NOMO-1 treated with DMSO at 0.1 percent for 48 hours (cell line): Measurements from ENCODE around the gene IKZF1.

Experiments
- DNase-seq: peaks from one replicate; lab custom pipeline; 2025; ENCODE audit not compliant: unreplicated experiment; lab: John Stamatoyannopoulos, UW

The IKZF1 gene

DNA sequence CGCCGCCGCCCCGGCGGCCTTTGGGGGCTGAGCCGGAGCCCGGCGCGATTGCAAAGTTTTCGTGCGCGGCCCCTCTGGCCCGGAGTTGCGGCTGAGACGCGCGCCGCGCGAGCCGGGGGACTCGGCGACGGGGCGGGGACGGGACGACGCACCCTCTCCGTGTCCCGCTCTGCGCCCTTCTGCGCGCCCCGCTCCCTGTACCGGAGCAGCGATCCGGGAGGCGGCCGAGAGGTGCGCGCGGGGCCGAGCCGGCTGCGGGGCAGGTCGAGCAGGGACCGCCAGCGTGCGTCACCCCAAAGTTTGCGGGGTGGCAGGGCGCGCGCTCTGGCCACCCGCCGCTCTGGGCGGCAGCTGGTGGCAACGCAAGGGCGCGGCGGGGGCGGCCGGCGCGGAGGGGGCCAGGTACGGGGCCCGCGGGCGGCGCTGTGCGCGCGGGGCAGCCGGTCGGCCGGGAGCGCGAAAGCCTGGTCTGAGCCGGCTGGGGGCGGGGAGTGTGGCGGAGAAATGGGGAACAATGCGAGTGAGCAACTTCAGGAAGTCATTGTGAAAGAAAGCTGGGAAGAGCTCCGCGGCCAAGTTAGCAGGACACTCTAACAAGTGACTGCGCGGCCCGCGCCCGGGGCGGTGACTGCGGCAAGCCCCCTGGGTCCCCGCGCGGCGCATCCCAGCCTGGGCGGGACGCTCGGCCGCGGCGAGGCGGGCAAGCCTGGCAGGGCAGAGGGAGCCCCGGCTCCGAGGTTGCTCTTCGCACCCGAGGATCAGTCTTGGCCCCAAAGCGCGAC lies at the start of gene IKZF1:
IKZF1 (plus strand) TSS at position 588 of the 782 bp plus-strand sequence. CDS start 14,346 bp downstream, outside the sequence.
- DNase-seq: peak; percentile 94

- DNase-seq: no peak
These were observed 42.9 kb upstream of the IKZF1 start for GRCh38 chr7:50261593-50261992.

DNA sequence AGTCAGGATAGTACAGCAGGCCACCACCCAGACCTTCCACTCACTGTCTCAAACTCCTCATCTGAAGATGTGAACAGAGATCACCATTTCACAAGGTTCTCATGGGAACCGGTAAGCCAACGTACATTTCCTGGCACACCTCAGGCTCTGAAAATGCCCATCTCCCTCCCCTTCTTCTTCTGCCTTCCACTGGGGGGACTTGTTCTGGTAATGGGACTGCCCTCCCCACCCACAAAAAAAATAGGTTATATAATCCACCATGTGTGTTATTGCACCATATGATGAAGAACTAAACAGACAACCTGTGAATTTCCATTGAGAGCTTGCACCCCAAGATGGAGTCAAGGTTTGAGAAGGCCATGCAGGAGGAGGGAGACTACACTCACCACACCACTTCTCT lies 42.1 kb upstream of the IKZF1 start:
- DNase-seq: no peak

- peak; percentile 59 for DNase-seq
These were observed 41.4 kb upstream of the IKZF1 start for GRCh38 chr7:50262916-50263690.

- peak; percentile 35 for DNase-seq
These were observed 39.6 kb upstream of the IKZF1 start for GRCh38 chr7:50264908-50265307.

- DNase-seq: no peak
These were observed 38.4 kb upstream of the IKZF1 start for GRCh38 chr7:50265968-50266634.

- peak; percentile 96 for DNase-seq
These were observed 37.7 kb upstream of the IKZF1 start for GRCh38 chr7:50266635-50267386.

- no peak for DNase-seq
These were observed 36.9 kb upstream of the IKZF1 start for GRCh38 chr7:50267525-50268041.

DNA sequence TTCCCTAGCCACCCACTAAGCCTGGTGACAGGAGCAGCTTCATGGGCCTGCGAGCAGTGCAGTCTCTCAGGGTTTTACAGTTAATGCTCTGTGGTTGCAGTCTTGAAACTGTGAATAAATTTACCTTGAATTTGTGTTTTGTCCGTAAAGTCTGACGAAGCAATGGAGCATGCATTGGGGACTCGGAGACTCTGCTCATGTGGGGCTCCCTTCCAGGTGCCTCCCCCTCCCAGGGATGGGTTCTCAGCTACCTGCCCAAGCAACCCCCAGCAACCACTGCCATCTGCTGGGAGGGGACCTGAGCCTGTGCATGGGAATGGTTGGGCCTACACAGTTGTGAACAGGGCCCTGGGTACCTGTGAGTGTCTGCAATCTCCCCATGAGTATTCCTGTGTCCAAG lies 36.3 kb upstream of the IKZF1 start:
- DNase-seq: no peak

GRCh38 chr7:50268990-50269389 lies 35.5 kb upstream of the IKZF1 start:
- DNase-seq: peak; percentile 32

- DNase-seq: no peak
These were observed 33.9 kb upstream of the IKZF1 start for GRCh38 chr7:50270531-50271018.

DNA sequence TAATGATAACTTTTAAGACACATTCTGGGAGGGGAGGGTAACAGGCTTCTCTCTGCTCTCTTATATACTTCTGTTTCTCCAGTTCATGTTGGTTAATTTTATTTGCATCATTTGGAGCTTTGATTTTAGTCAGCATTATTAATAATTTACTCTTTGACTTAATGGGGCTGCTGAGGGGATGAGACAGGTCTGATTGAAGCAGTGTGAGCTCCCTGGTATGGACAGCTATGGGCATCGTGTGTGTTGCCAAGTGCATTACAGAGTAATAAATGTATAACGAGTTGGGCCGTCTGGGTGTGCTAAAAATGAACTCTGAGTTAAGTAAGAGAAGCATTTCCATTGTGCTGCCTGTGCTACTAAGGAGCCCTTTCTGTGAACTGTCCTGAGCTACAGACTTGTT lies 31.7 kb upstream of the IKZF1 start:
- DNase-seq: no peak

DNA sequence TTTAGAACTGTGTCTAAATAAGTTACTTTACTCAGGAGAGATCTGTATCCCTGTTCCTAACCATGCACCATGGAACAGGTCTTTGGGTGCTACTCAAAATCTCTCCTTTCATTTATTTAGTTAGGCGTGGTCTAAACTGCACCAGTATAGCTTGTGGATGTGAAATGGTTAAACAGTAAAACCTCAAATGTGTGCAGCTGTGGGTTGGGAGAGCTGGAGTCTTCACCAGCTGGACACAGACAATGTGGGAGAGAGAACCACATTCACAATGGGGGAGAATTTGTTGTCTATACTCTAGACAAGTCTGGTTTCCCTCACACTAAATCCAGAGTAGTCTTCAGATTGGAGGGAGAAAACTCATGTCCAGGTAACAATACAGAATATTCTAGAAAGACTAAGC lies 31.2 kb upstream of the IKZF1 start:
- no peak for DNase-seq

- peak; percentile 53 for DNase-seq
These were observed 30.6 kb upstream of the IKZF1 start for GRCh38 chr7:50273870-50274269.

DNA sequence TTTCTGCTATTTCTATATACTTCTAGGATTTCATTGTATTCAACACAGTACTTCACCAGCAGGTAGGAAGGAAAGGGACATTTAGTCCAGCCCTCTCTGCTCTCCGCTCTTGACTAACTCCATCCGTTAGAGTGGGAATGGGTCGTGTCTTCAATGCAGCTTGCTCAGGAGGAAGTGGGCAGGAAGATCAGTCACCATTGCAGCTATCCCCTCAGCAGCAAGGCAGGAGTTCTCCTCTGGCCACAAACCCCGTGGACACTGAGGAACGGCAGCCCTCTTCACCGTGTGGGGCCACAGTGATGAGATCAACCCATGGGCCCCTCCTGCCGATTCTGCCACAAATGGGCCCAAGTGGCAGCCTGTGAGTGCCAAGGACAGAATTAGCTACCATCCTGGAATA lies 30.2 kb upstream of the IKZF1 start:
- DNase-seq: peak; percentile 39

DNA sequence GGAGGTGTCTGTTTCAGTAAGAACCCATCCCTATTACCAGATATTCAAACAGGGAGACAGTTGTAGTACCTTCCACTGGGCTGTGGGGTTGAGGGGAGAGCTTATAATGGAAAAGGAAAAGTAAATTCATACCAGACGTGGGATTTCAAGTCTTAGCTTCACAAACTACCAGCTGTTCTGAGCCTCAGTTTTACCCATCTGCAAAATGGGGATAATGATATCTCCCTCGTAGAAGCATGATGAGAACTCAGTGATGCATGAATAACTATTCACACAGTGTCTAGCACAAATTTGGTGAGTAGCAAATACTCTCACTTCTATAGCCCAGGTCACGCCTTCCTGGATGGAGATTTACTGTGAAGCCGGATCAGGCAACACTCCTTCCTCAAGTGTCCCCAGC lies 29.1 kb upstream of the IKZF1 start:
- DNase-seq: no peak

DNA sequence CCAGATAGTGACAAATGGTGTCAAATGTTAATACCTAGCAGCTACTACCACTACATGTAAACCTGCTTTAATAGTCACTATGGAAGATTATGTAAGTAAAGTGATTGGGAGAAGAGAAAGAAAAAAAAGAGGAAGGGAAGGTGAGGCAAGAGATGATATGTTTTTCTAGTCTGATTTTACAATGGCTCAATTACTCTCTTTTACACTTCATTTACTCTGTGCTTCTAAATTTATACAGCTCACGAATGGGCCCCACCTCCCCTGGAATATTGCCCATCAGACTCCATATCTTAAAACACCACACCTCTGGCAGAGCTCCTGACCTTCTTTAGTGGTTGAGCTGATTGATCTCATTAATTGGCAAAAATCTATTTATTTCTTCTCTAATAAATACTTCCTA lies 28.0 kb upstream of the IKZF1 start:
- DNase-seq: peak; percentile 94

- DNase-seq: no peak
These were observed 26.4 kb upstream of the IKZF1 start for GRCh38 chr7:50278120-50278519.

GRCh38 chr7:50281680-50282445 lies 22.7 kb upstream of the IKZF1 start:
- DNase-seq: peak; percentile 81
